ENCODE data around the gene FMN1.

Gene FMN1

GRCh38 chr15:32775103-32775502 is 419.4 kb downstream of the FMN1 start:
- DNase-seq (ENCODE audit: low read depth): no peak

GRCh38 chr15:32774022-32774421 is 420.5 kb downstream of the FMN1 start:
- DNase-seq (ENCODE audit: low read depth): no peak

GRCh38 chr15:32767236-32767635 is 427.3 kb downstream of the FMN1 start:
- no peak for DNase-seq (ENCODE audit: low read depth)

GRCh38 chr15:32766101-32766500 is 428.4 kb downstream of the FMN1 start:
- DNase-seq (ENCODE audit: low read depth): no peak

DNA sequence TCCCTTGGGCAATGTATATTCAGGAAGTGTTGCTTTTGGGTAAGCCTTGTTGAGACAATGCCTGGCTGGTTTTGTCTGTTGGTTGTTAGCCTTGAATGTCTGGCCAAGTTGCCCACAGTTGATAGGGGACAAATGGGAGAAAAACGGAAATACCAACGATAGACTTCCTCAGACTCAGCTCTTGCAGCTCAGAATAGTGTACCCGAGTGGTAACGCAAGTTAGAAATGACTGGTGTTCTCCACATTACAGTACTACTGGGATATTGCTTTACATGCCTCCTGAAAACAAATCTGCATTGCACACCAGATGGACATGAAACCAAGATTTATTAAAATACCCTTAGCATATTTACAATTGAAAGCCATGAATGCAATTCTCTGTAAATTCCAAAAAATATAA is 429.3 kb downstream of the FMN1 start:
- no peak for DNase-seq (ENCODE audit: low read depth)

DNA sequence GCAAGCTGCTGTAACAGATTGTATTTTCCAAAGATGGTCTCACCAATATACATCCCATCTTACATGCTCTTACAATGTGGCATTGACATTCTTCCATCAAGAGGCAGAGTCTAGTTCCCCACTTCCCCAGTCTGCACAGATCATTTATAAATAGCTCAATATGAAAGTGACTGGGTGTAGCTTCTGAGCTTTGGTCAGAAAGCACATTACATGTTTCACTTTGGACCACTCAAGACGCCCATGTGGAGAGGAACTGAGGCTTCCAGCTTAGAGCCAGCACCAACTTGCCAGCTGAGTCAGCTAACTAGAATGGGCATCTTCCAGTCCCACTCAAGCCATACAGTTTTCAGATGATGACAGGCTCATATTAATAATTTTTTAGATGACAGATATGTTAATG is 431.2 kb downstream of the FMN1 start:
- DNase-seq (ENCODE audit: low read depth): no peak

GRCh38 chr15:32757426-32757825 is 437.1 kb downstream of the FMN1 start:
- no peak for DNase-seq (ENCODE audit: low read depth)

GRCh38 chr15:32750979-32751378 is 443.5 kb downstream of the FMN1 start:
- no peak for DNase-seq (ENCODE audit: low read depth)

GRCh38 chr15:32747921-32748342 is 446.6 kb downstream of the FMN1 start:
- no peak for DNase-seq (ENCODE audit: low read depth)

- no peak for DNase-seq (ENCODE audit: low read depth)
These were observed 448.2 kb downstream of the FMN1 start for GRCh38 chr15:32746116-32746857.

DNA sequence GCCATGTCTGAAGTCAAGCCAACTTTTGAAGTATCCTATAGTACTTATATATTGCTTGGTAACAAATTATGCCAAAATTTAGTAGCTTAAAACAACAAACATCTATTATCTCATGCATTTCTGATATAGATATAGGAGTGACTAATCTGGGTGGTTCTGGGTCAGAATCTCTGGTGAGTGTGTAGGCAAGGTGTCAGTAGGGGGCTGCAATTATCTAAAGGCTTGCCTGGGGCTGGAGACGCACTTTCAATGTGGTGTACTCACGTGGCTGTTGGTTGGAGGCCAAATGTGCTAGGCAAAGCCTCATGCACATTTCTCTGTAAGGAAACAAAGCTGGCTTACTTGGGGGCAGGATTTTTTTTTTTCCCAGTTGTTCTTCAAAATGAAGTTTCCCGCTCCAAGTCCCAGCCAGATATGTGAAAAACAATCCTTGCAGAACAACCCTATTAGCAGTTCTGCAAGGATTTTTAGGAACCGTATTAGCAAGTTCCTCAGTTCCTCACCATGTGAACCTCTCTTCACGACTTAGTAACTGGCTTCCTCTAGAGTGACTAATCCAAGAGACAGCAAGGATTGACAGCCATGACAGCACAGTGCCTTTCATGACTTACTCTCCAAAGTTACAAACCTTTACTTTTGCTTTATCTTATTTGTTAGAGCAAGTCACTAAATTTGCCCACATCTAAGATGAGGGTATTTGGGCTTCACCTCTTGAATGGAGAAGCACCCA is 450.9 kb downstream of the FMN1 start:
- no peak for DNase-seq (ENCODE audit: low read depth)

DNA sequence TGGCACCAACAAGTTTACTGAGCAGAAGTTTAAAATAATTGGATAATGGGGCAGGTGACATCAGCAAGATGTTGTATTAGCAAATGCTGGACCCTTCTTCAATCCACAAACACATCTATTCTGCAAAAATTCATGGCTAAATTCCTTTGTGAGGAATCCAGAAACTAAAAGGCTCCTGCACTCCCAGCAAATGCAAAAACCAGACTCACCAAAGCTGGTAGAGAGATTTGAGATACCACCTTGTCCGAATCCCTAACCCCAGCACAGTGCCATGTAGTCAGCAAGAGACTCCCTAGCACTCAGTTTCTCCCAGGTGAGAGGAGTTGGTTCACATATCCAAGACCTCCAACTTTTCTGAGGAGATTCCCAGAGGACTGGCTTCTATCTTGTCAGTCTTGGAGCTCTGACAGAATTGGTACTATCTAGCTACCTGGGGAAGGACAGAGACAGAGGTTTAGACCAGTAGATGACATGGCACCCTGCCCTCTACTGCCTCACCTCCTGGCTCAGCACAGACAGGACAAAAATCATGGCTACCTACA is 454.9 kb downstream of the FMN1 start:
- no peak for DNase-seq (ENCODE audit: low read depth)

- DNase-seq (ENCODE audit: low read depth): no peak
These were observed 455.8 kb downstream of the FMN1 start for GRCh38 chr15:32738666-32739065.

DNA sequence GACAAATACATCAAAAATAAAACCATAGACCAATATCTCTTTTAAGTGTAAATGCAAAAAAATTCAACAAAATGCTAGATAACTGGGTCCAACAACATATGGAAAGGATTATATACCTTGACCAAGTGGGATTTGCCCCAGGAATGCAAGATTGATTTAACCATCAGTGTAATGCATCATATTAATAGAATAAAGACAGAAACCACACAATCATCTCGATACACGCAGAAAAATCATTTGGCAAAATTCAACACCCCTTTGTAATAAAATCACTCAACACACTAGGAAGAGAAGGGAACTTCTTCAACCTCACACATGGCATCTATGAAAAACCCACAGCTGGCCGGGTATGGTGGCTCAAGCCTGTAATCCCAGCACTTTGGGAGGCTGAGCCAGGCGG is 457.2 kb downstream of the FMN1 start:
- DNase-seq (ENCODE audit: low read depth): no peak

GRCh38 chr15:32736701-32737061 is 457.8 kb downstream of the FMN1 start:
- DNase-seq (ENCODE audit: low read depth): no peak

- no peak for DNase-seq (ENCODE audit: low read depth)
These were observed 458.4 kb downstream of the FMN1 start for GRCh38 chr15:32735989-32736700.

DNA sequence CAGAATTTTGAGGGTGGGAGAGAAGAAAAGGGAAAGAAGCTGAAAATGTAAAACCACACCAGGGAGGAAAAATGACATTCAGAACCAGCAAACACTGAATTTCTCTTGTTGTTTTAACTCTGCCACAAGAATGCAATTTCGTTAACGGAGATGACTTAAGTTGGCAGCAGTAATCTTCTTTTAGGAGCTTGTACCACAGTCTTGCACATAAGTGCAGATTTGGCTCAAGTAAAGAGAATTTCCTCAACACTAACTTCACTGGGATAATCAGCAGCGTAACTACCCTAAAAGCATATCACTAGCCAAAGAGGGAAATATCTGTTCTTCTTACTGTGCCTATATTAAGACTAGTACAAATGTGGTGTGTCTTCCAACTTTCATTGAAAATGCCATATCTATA is 461.2 kb downstream of the FMN1 start:
- DNase-seq (ENCODE audit: low read depth): no peak

DNA sequence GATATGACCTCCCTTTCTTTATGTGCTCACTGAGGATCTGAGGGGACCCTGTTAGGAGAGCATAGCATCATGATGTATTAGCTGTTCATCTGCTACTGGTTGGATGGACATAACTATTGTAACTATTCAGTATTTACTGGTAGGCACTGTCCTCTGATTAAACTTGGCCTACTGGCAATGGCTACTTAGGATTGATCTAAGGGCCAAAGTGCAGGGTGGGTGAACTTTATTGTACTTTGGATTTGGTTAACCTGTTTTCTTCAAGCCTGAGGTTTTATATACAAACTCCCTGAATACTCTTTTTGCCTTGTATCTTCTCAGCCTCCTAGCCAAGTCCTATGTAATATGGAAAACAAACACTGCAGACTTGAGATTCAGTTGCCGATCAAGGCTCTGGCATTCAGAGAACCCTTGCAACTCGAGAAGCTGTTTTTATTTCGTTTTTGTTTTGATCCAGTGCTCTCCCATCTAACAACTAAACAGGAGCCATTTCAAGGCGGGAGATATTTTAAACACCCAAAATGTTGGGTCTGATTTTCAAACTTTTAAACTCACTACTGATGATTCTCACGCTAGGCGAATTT is 461.8 kb downstream of the FMN1 start:
- DNase-seq (ENCODE audit: low read depth): no peak

- no peak for DNase-seq (ENCODE audit: low read depth)
These were observed 463.5 kb downstream of the FMN1 start for GRCh38 chr15:32730677-32731654.

GRCh38 chr15:32729700-32730395 is 464.7 kb downstream of the FMN1 start:
- no peak for DNase-seq (ENCODE audit: low read depth)

All from T-helper 22 cell (primary cell).